Endodermal cell (in vitro differentiated cells): ENCODE data around the gene PITPNM1. TPM values are rescaled to one million over a fixed set of nuclear protein-coding genes. Genes with fewer than 3 reads are reported as not detected.

Experiments
- DNase-seq: peaks from one replicate; pipeline ENCODE4 v3.0.0-alpha.2; 2017
- H3K27ac ChIP-seq: 2 replicates; pipeline ENCODE4 v1.5.1; 2013; ENCODE audit warnings: mild to moderate bottlenecking, low read depth, low read length, moderate library complexity
- H3K27me3 ChIP-seq: 2 replicates; pipeline ENCODE4 v1.6.1; 2013; ENCODE audit warnings: mild to moderate bottlenecking, low read length, moderate library complexity; ENCODE audit not compliant: insufficient read depth, control insufficient read depth, poor library complexity, severe bottlenecking
- H3K36me3 ChIP-seq: 2 replicates; pipeline ENCODE4 v1.7.0; 2013; ENCODE audit warnings: mild to moderate bottlenecking, low read length, moderate library complexity; ENCODE audit not compliant: control insufficient read depth, insufficient read depth
- H3K4me1 ChIP-seq: one replicate; pipeline ENCODE4 v1.7.0; 2013; ENCODE audit warnings: low read length; ENCODE audit not compliant: control insufficient read depth, insufficient read depth
- H3K4me3 ChIP-seq: 2 replicates; pipeline ENCODE4 v1.5.1; 2013; ENCODE audit warnings: mild to moderate bottlenecking, low read length, moderate library complexity
- H3K9ac ChIP-seq: 2 replicates; pipeline ENCODE4 v1.6.1; 2013; ENCODE audit warnings: mild to moderate bottlenecking, low read length, moderate library complexity; ENCODE audit not compliant: poor library complexity, severe bottlenecking; ENCODE audit errors: extremely low read depth
- H3K9me3 ChIP-seq: 2 replicates; pipeline ENCODE4 v1.6.1; 2013; ENCODE audit warnings: mild to moderate bottlenecking, low read length, moderate library complexity; ENCODE audit not compliant: control insufficient read depth
- H3K27ac Mint-ChIP-seq: 2 replicates; pipeline ENCODE4 v1.8.0; 2020; ENCODE audit warnings: mixed read lengths
- H3K27me3 Mint-ChIP-seq: 2 replicates; pipeline ENCODE4 v1.8.0; 2021; ENCODE audit warnings: mild to moderate bottlenecking, mixed read lengths; ENCODE audit not compliant: insufficient read depth
- H3K36me3 Mint-ChIP-seq: 2 replicates; pipeline ENCODE4 v1.8.0; 2020; ENCODE audit warnings: low read depth, mixed read lengths
- H3K4me1 Mint-ChIP-seq: 2 replicates; pipeline ENCODE4 v1.8.0; 2020; ENCODE audit warnings: mixed read lengths
- H3K4me3 Mint-ChIP-seq: 2 replicates; pipeline ENCODE4 v1.8.0; 2020; ENCODE audit warnings: mild to moderate bottlenecking, moderate library complexity, mixed read lengths
- H3K9me3 Mint-ChIP-seq: 2 replicates; pipeline ENCODE4 v1.8.0; 2020; ENCODE audit warnings: mild to moderate bottlenecking, mixed read lengths
- CTCF ChIP-seq: fragments of 200-600 bp; sonication (generic); conservative IDR thresholded peaks from 2 replicates; pipeline ENCODE4 v1.5.0; 2021; ENCODE audit warnings: antibody characterized with exemption, mild to moderate bottlenecking
- WGBS, 2 experiments: methylation state at CpG; one replicate each; pipeline versions ENCODE4 v1.1.5 to v1.1.7; 2013; ENCODE audit warnings: missing lambda C conversion rate in 2 of 2, mixed read lengths in 1 of 2; ENCODE audit not compliant: insufficient coverage in 1 of 2, insufficient read length in 1 of 2; 5-methylcytosine and 5-hydroxymethylcytosine counted together
- total RNA-seq, 2 donors: library from RNA; stranded (reverse); fragmentation: NEBNext Ultra II Directional in 1 of 2; extraction: Animal tissue kit (Norgen Biotek cat#: 25700) in 1 of 2; gene quantifications; 2 replicates in 1 of 2; 3 replicates in 1 of 2; pipeline ENCODE4 v1.2.1, GENCODE V29; 2021

The PITPNM1 gene
- total RNA-seq, 2 donors from 2014 or later = 94.6 to 104 TPM

DNA sequence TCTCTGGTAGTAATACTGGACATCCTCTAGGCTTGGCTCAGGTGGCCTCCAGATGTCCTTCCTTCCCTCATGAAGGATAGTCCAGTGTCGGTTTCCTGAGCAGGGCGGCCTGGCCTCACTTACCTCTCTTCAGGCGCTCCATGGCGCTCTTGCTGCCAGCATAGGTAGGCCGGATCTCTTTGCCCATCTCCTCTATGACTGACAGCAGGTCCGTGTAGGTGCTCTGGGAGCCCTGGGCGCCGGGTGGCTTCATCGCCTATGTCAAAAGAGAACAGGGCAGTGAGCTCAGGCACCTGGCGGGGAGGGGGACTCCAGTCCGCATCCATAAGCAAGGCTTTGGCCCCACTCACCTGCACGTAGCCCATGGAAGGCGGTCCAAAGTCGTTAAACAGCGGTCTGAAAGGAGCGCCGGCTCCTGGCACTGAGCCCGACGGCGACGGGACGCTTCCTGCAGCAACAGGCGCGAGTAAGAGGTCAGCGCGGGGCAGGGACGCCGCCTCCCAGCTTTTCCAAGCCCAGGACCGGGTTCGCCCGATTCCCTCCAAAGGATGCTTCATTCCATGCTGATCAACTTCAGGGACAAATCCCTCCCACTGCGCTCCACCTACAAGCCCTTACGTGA, 2.2 kb upstream of the PITPNM1 start:
- peaks cover 22% of the 10 kb centered on the region for H3K27me3 Mint-ChIP-seq
- H3K4me1 Mint-ChIP-seq = peaks cover 23% of the 10 kb centered on the region
- no peak for DNase-seq
- peaks cover 16% of the 10 kb centered on the region for H3K36me3 ChIP-seq
- H3K4me3 ChIP-seq = peak overlapping the region; percentile 87
- H3K9ac ChIP-seq = peak overlapping the region; percentile 32
- no peaks in the 10 kb centered on the region for H3K9me3 ChIP-seq
- H3K27ac Mint-ChIP-seq = peak overlapping the region; percentile 89
- peak overlapping the region; percentile 68 for H3K27ac ChIP-seq
- WGBS, 2 experiments = 26 to 32% methylated on average over 30 to 33 of the region's 33 CpGs
- peaks cover 12% of the 10 kb centered on the region for H3K4me1 ChIP-seq
- H3K9me3 Mint-ChIP-seq = no peaks in the 10 kb centered on the region
- peaks cover 11% of the 10 kb centered on the region for H3K36me3 Mint-ChIP-seq
- peak overlapping the region; percentile 85 for H3K4me3 Mint-ChIP-seq
- no peak for TF ChIP-seq CTCF
- H3K27me3 ChIP-seq = peaks cover 17% of the 10 kb centered on the region

GRCh38 chr11:67506426-67507051, 1.4 kb upstream of the PITPNM1 start:
- Histone ChIP-seq H3K4me1 (peaks cover 12% of the 10 kb centered on the region), H3K9ac (no peak overlapping the region), H3K27me3 (peaks cover 14% of the 10 kb centered on the region), H3K9me3 (no peaks in the 10 kb centered on the region), H3K27ac (no peak overlapping the region), H3K4me3 (peak overlapping the region; percentile 87), H3K36me3 (peaks cover 24% of the 10 kb centered on the region)
- WGBS, 2 experiments = 92 to 100% methylated on average over 1 to 16 of the region's 16 CpGs
- peak overlapping the region; percentile 85 for H3K4me3 Mint-ChIP-seq
- DNase-seq = no peak
- H3K36me3 Mint-ChIP-seq = peaks cover 13% of the 10 kb centered on the region
- H3K27me3 Mint-ChIP-seq = peaks cover 18% of the 10 kb centered on the region
- TF ChIP-seq CTCF = peak; percentile 27
- H3K4me1 Mint-ChIP-seq = peaks cover 23% of the 10 kb centered on the region
- no peaks in the 10 kb centered on the region for H3K9me3 Mint-ChIP-seq
- H3K27ac Mint-ChIP-seq = peak overlapping the region; percentile 91

DNA sequence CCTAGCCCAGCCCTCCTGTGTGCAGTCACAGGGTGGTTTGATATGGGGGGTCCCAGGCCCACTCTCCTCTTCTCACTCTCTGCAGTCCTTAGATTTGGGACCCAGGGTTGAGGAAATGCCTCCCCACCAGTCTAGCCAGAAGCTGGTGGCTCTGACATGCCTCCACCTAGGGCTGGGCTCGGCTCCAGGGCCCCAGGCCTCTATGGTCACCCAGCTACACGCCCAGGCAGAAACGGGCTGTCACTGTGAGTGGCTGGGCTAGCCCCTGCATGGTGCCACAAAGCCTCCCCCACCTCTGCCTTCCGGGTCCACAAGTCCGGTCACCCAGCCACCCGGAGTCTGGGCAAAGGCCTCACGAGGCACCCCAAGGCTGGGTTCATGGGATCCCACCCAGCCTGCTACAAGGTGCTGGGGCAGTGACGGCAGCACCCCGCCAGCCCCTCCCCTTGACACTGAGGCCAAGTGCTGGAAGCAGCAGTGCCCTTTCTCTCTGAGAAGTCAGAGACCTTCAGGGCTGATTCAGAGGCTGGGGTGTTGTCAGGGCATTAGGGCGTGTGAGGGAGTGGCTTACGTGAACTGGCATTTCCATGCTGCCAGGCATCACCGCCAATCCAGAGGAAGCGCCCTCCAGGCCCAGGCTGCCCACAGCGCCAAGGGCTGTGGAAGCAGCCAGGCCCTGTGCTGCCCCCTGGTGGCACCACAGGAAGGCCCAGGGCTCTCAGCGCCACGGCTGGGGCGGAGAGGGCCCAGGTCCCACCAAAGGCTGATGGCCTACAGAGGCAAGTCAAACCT, 638 bp upstream of the PITPNM1 start:
- TF ChIP-seq CTCF = peak; percentile 99
- peak overlapping the region; percentile 85 for H3K4me3 Mint-ChIP-seq
- H3K27ac Mint-ChIP-seq = peak overlapping the region; percentile 91
- Histone ChIP-seq H3K4me1 (peaks cover 12% of the 10 kb centered on the region), H3K9me3 (no peaks in the 10 kb centered on the region), H3K36me3 (peaks cover 31% of the 10 kb centered on the region), H3K27me3 (peaks cover 8% of the 10 kb centered on the region), H3K4me3 (peak overlapping the region; percentile 88), H3K27ac (peak overlapping the region; percentile 70), H3K9ac (peak overlapping the region; percentile 34)
- peaks cover 23% of the 10 kb centered on the region for H3K4me1 Mint-ChIP-seq
- H3K9me3 Mint-ChIP-seq = no peaks in the 10 kb centered on the region
- WGBS, 2 experiments = 52 to 64% methylated on average over 11 to 17 of the region's 17 CpGs
- H3K36me3 Mint-ChIP-seq = peaks cover 21% of the 10 kb centered on the region
- H3K27me3 Mint-ChIP-seq = peaks cover 12% of the 10 kb centered on the region
- peak; percentile 96 for DNase-seq
